HUES48 (cell line): ENCODE results near the gene PXDC1.

Experiments
- H3K27ac ChIP-seq: one replicate; pipeline ENCODE4 v1.7.0; 2013; ENCODE audit warnings: low read depth, low read length, inconsistent platforms
- H3K27me3 ChIP-seq: 2 replicates; pipeline ENCODE4 v1.6.1; 2013; ENCODE audit warnings: mild to moderate bottlenecking, low read length; ENCODE audit not compliant: control insufficient read depth, insufficient read depth
- H3K36me3 ChIP-seq: 2 replicates; pipeline ENCODE4 v1.6.1; 2013; ENCODE audit warnings: low read length; ENCODE audit not compliant: control insufficient read depth, insufficient read depth
- H3K4me1 ChIP-seq: 2 replicates; pipeline ENCODE4 v1.6.1; 2013; ENCODE audit warnings: mild to moderate bottlenecking, low read length; ENCODE audit not compliant: control insufficient read depth, insufficient read depth
- H3K4me3 ChIP-seq: 2 replicates; pipeline ENCODE4 v1.5.1; 2013; ENCODE audit warnings: mild to moderate bottlenecking, low read depth, low read length
- H3K9ac ChIP-seq: 2 replicates; pipeline ENCODE4 v1.6.1; 2013; ENCODE audit warnings: mild to moderate bottlenecking, low read depth, low read length, moderate library complexity
- H3K9me3 ChIP-seq: 2 replicates; pipeline ENCODE4 v1.6.1; 2013; ENCODE audit warnings: low read length; ENCODE audit not compliant: control insufficient read depth, insufficient read depth

The PXDC1 gene

GRCh38 chr6:3751730-3752530 lies 417 bp upstream of the PXDC1 start:
- Histone ChIP-seq H3K9ac (no peak overlapping the region), H3K4me3 (peak overlapping the region; percentile 67), H3K27me3 (peaks cover 65% of the 10 kb centered on the region), H3K4me1 (peaks cover 16% of the 10 kb centered on the region), H3K9me3 (no peaks in the 10 kb centered on the region), H3K27ac (no peak overlapping the region), H3K36me3 (no peaks in the 10 kb centered on the region)

- H3K27ac ChIP-seq = peak overlapping the region; percentile 18
- peaks cover 65% of the 10 kb centered on the region for H3K27me3 ChIP-seq
- no peaks in the 10 kb centered on the region for H3K36me3 ChIP-seq
- peak overlapping the region; percentile 67 for H3K4me3 ChIP-seq
- no peak overlapping the region for H3K9ac ChIP-seq
- H3K9me3 ChIP-seq = no peaks in the 10 kb centered on the region
- H3K4me1 ChIP-seq = peaks cover 3% of the 10 kb centered on the region; the same call in 1 of the 2 replicates
Measured at GRCh38 chr6:3750317-3751076, 1.0 kb downstream of the PXDC1 start.

- Histone ChIP-seq H3K4me3 (peak overlapping the region; percentile 67), H3K27ac (peak overlapping the region; percentile 18), H3K36me3 (no peaks in the 10 kb centered on the region), H3K9me3 (no peaks in the 10 kb centered on the region), H3K4me1 (0 out of 2 replicates have a peak, but pooled peaks cover 3% of the 10 kb centered on the region), H3K9ac (no peak overlapping the region), H3K27me3 (peaks cover 64% of the 10 kb centered on the region)
Measured at GRCh38 chr6:3749977-3750316, 1.6 kb downstream of the PXDC1 start.

GRCh38 chr6:3749067-3749841 lies 2.3 kb downstream of the PXDC1 start:
- Histone ChIP-seq H3K4me3 (no peak overlapping the region), H3K36me3 (no peaks in the 10 kb centered on the region), H3K9me3 (no peaks in the 10 kb centered on the region), H3K9ac (no peak overlapping the region), H3K4me1 (0 out of 2 replicates have a peak, but pooled peaks cover 3% of the 10 kb centered on the region), H3K27ac (no peak overlapping the region), H3K27me3 (peaks cover 59% of the 10 kb centered on the region)

GRCh38 chr6:3748208-3749066 lies 3.1 kb downstream of the PXDC1 start:
- peaks cover 4% of the 10 kb centered on the region; the same call in 1 of the 2 replicates for H3K4me1 ChIP-seq
- no peak overlapping the region for H3K4me3 ChIP-seq
- H3K9ac ChIP-seq = no peak overlapping the region
- H3K27ac ChIP-seq = no peak overlapping the region
- H3K36me3 ChIP-seq = no peaks in the 10 kb centered on the region
- H3K27me3 ChIP-seq = peaks cover 50% of the 10 kb centered on the region
- H3K9me3 ChIP-seq = no peaks in the 10 kb centered on the region

GRCh38 chr6:3747100-3747737 lies 4.3 kb downstream of the PXDC1 start:
- Histone ChIP-seq H3K9me3 (no peaks in the 10 kb centered on the region), H3K4me3 (no peak overlapping the region), H3K4me1 (peaks cover 12% of the 10 kb centered on the region), H3K27ac (no peak overlapping the region), H3K27me3 (peaks cover 39% of the 10 kb centered on the region), H3K36me3 (no peaks in the 10 kb centered on the region), H3K9ac (no peak overlapping the region)

GRCh38 chr6:3746696-3747095 lies 4.8 kb downstream of the PXDC1 start:
- H3K27ac ChIP-seq = no peak overlapping the region
- peaks cover 16% of the 10 kb centered on the region for H3K4me1 ChIP-seq
- H3K27me3 ChIP-seq = peaks cover 39% of the 10 kb centered on the region
- H3K4me3 ChIP-seq = no peak overlapping the region
- no peaks in the 10 kb centered on the region for H3K9me3 ChIP-seq
- no peak overlapping the region for H3K9ac ChIP-seq
- H3K36me3 ChIP-seq = no peaks in the 10 kb centered on the region

GRCh38 chr6:3746119-3746691 lies 5.3 kb downstream of the PXDC1 start:
- Histone ChIP-seq H3K27ac (no peak overlapping the region), H3K36me3 (no peaks in the 10 kb centered on the region), H3K4me1 (peaks cover 21% of the 10 kb centered on the region), H3K9me3 (no peaks in the 10 kb centered on the region), H3K27me3 (peaks cover 36% of the 10 kb centered on the region), H3K4me3 (no peak overlapping the region), H3K9ac (no peak overlapping the region)

GRCh38 chr6:3745566-3746118 lies 5.9 kb downstream of the PXDC1 start:
- H3K4me1 ChIP-seq = peaks cover 26% of the 10 kb centered on the region
- H3K27me3 ChIP-seq = peaks cover 30% of the 10 kb centered on the region
- H3K36me3 ChIP-seq = no peaks in the 10 kb centered on the region
- H3K27ac ChIP-seq = no peak overlapping the region
- no peak overlapping the region for H3K4me3 ChIP-seq
- H3K9me3 ChIP-seq = no peaks in the 10 kb centered on the region
- no peak overlapping the region for H3K9ac ChIP-seq
